Sigmoid colon (tissue), 7 donors: ENCODE measurements around the gene CDK18. TPM values are rescaled to one million over a fixed set of nuclear protein-coding genes. Genes with fewer than 3 reads are reported as not detected.
A peak's percentile ranks its signal among the peaks of the same experiment; 100 is the strongest.

Source experiments
- DNase-seq: peaks from one replicate; pipeline ENCODE4 v3.0.0-alpha.2; 2019
- H3K27ac ChIP-seq, 4 donors: fragments of 200-600 bp; sonication (generic); one replicate each; pipeline ENCODE4 v1.5.1; 2016 to 2019; ENCODE audit warnings: mild to moderate bottlenecking in 1 of 4
- H3K27me3 ChIP-seq, 3 donors: fragments of 200-600 bp; sonication (generic); one replicate each; pipeline ENCODE4 v1.5.1; 2019; ENCODE audit warnings: mild to moderate bottlenecking in 1 of 3
- H3K36me3 ChIP-seq, 4 donors: fragments of 200-600 bp; sonication (generic); one replicate each; pipeline ENCODE4 v1.5.1; 2016 to 2019
- H3K4me1 ChIP-seq, 4 donors: fragments of 200-600 bp; sonication (generic); one replicate each; pipeline ENCODE4 v1.5.1; 2017 to 2019
- H3K4me3 ChIP-seq, 4 donors: fragments of 200-600 bp; sonication (generic); one replicate each; pipeline ENCODE4 v1.5.1; 2017 to 2019; ENCODE audit warnings: mild to moderate bottlenecking in 2 of 4, moderate library complexity in 1 of 4
- H3K9me3 ChIP-seq, 4 donors: fragments of 200-600 bp in 3 of 4; sonication (generic) in 3 of 4; one replicate each; pipeline versions ENCODE4 v1.5.1 to v1.6.1; 2013 to 2019
- CTCF ChIP-seq, 4 experiments: fragments of 450-650 bp in 3 of 4; fragments of 200-600 bp in 1 of 4; IDR thresholded peaks; one replicate each; pipeline ENCODE4 v1.5.1; 2016 to 2019; ENCODE audit warnings: antibody characterized with exemption in 4 of 4, mild to moderate bottlenecking in 3 of 4, moderate library complexity in 2 of 4
- EP300 ChIP-seq, 4 donors: sonication (generic); formaldehyde crosslinking; IDR thresholded peaks; one replicate each; pipeline ENCODE4 v1.6.1; 2017; ENCODE audit warnings: antibody characterized with exemption in 4 of 4
- POLR2A ChIP-seq, 2 donors: fragments of 450-650 bp; IDR thresholded peaks; one replicate each; pipeline ENCODE4 v1.6.1; 2016; ENCODE audit warnings: antibody characterized with exemption in 2 of 2, mild to moderate bottlenecking in 2 of 2, moderate library complexity in 2 of 2
- POLR2AphosphoS5 ChIP-seq, 4 donors: sonication (generic); formaldehyde crosslinking; IDR thresholded peaks; one replicate each; pipeline ENCODE4 v1.6.1; 2017; ENCODE audit warnings: antibody characterized with exemption in 4 of 4
- WGBS, 2 donors: extraction: QIAGEN DNeasy Blood & Tissue Kit; methylation state at CpG; one replicate each; pipeline ENCODE4 v1.1.7; 2013; 5-methylcytosine and 5-hydroxymethylcytosine counted together
- intact Hi-C: fragments of 100-400 bp; cut with DNase I; formaldehyde crosslinking; loops from one replicate; pipeline ENCODE4 v1.15.1; 2023
- polyA plus RNA-seq, 3 donors: library from polyadenylated mRNA; stranded (reverse); fragments of 200-250 nt; gene quantifications; one replicate each; pipeline ENCODE4 v1.2.3, GENCODE V29; 2013
- total RNA-seq, 4 donors: library from RNA; depleted of rRNA; stranded (reverse); fragments of >200 nt; gene quantifications; one replicate each; pipeline ENCODE4 v1.1.0, GENCODE V29; 2016
- donor health status: healthy with polysubstance abuse.
- donor health status: Bipolar disorder and iron deficiency.
- donor health status: healthy.

CDK18 gene
- total and polyA plus RNA-seq, 7 donors: 6.7 to 26.8 (median 13.0) TPM

GRCh38 chr1:205505791-205506190 is 1.3 kb downstream of the CDK18 start:
- DNase-seq: peak; percentile 82
- no peaks in the 10 kb centered on the region for H3K9me3 ChIP-seq
- no peaks in the 10 kb centered on the region for H3K27me3 ChIP-seq
- WGBS, 2 donors: 16 to 48% methylated on average over 15 of the region's 15 CpGs
- peaks cover 0 to 33% (median 21%) of the 10 kb centered on the region in 4 donors for H3K4me1 ChIP-seq
- no peak for TF ChIP-seq POLR2A (IDR thresholded peaks at IDR 0.05)
- TF ChIP-seq POLR2AphosphoS5 (IDR thresholded peaks at IDR 0.05): peak in 3 of 4 donors; percentile 16 to 43 (median 17)
- H3K4me3 ChIP-seq: peak overlapping the region; percentile 62 to 71 (median 66)
- no peaks in the 10 kb centered on the region for H3K36me3 ChIP-seq
- intact Hi-C loops: no loop called here
- peak overlapping the region; percentile 62 to 79 (median 73) for H3K27ac ChIP-seq

GRCh38 chr1:205506409-205507200 is 2.1 kb downstream of the CDK18 start:
- H3K9me3 ChIP-seq: no peaks in the 10 kb centered on the region
- H3K27ac ChIP-seq: peak overlapping the region in 3 of 4 donors; percentile 62 to 79 (median 79)
- no peaks in the 10 kb centered on the region for H3K27me3 ChIP-seq
- TF ChIP-seq EP300 (IDR thresholded peaks at IDR 0.05): no peak
- no peak for TF ChIP-seq POLR2A (IDR thresholded peaks at IDR 0.05)
- TF ChIP-seq POLR2AphosphoS5 (IDR thresholded peaks at IDR 0.05): no peak
- no peak for TF ChIP-seq CTCF (IDR thresholded peaks at IDR 0.05)
- H3K36me3 ChIP-seq: no peaks in the 10 kb centered on the region
- H3K4me3 ChIP-seq: no peak overlapping the region
- 86 to 93% methylated on average over 17 of the region's 17 CpGs for WGBS, 2 donors
- peaks cover 0 to 34% (median 21%) of the 10 kb centered on the region in 4 donors for H3K4me1 ChIP-seq
- no peak for DNase-seq
- intact Hi-C loops: no loop called here

- WGBS, 2 donors: 91 to 94% methylated on average over 5 of the region's 5 CpGs
- Histone ChIP-seq H3K4me1 (peaks cover 0 to 47% (median 26%) of the 10 kb centered on the region in 4 donors), H3K9me3 (no peaks in the 10 kb centered on the region), H3K27me3 (no peaks in the 10 kb centered on the region), H3K36me3 (no peaks in the 10 kb centered on the region), H3K4me3 (no peak overlapping the region), H3K27ac (no peak overlapping the region)
- TF ChIP-seq CTCF (IDR thresholded peaks at IDR 0.05): no peak
- no peak for TF ChIP-seq POLR2AphosphoS5 (IDR thresholded peaks at IDR 0.05)
- no peak for TF ChIP-seq POLR2A (IDR thresholded peaks at IDR 0.05)
- TF ChIP-seq EP300 (IDR thresholded peaks at IDR 0.05): no peak
- intact Hi-C loops: no loop called here
- DNase-seq: no peak
These were observed 3.8 kb downstream of the CDK18 start for GRCh38 chr1:205508227-205508714.

- Histone ChIP-seq H3K36me3 (no peaks in the 10 kb centered on the region), H3K4me3 (no peak overlapping the region), H3K9me3 (no peaks in the 10 kb centered on the region), H3K27me3 (no peaks in the 10 kb centered on the region), H3K4me1 (peaks cover 0 to 31% (median 20%) of the 10 kb centered on the region in 4 donors), H3K27ac (peak overlapping the region in 1 of 4 donors; percentile 6)
- WGBS, 2 donors: 75 to 83% methylated on average over 7 of the region's 7 CpGs
- no peak for DNase-seq
- intact Hi-C loops: no loop called here
- TF ChIP-seq CTCF (IDR thresholded peaks at IDR 0.05) (no peak), EP300 (IDR thresholded peaks at IDR 0.05) (no peak), POLR2AphosphoS5 (IDR thresholded peaks at IDR 0.05) (no peak), POLR2A (IDR thresholded peaks at IDR 0.05) (no peak)
These were observed 6.0 kb downstream of the CDK18 start for GRCh38 chr1:205510308-205510950.

- H3K9me3 ChIP-seq: no peaks in the 10 kb centered on the region
- H3K27ac ChIP-seq: no peak overlapping the region
- H3K4me1 ChIP-seq: peaks cover 0 to 31% (median 20%) of the 10 kb centered on the region in 4 donors
- TF ChIP-seq POLR2AphosphoS5 (IDR thresholded peaks at IDR 0.05) (no peak), POLR2A (IDR thresholded peaks at IDR 0.05) (no peak), EP300 (IDR thresholded peaks at IDR 0.05) (no peak), CTCF (IDR thresholded peaks at IDR 0.05) (no peak)
- DNase-seq: no peak
- H3K27me3 ChIP-seq: no peaks in the 10 kb centered on the region
- 77 to 84% methylated on average over 3 of the region's 3 CpGs for WGBS, 2 donors
- no peaks in the 10 kb centered on the region for H3K36me3 ChIP-seq
- no peak overlapping the region for H3K4me3 ChIP-seq
- intact Hi-C loops: no loop called here
These were observed 6.5 kb downstream of the CDK18 start for GRCh38 chr1:205510951-205511330.
